HG03280 (cell line): Measurements from ENCODE around the gene BORCS8.

Source experiments
- ATAC-seq: cut with Tn5 transposase; IDR thresholded peaks from one replicate; pipeline ENCODE4 v1.9.1; 2021; ENCODE audit warnings: mild to moderate bottlenecking, moderate library complexity; ENCODE audit not compliant: unreplicated experiment

Gene BORCS8

DNA sequence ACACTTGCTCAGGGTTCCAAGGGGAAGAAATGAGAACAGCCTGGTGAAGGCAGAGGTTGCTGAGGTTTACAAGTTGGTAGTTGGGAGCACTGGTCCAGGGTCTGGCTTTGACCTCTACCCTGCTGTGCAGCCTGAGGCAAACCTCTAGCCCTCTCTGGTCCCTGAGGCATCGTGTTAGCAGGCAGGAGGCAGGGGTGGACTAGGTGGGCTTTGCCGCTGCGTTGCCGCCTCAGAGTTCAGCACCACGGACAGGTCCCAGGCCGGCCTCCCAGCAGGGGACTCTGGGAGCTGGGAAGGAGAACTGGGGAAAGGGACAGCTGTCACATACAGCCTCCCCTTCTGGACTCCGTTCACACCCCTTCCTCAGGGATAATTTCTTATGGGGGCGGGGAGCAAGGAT, 22.9 kb upstream of the BORCS8 start:
- no peak for ATAC-seq

DNA sequence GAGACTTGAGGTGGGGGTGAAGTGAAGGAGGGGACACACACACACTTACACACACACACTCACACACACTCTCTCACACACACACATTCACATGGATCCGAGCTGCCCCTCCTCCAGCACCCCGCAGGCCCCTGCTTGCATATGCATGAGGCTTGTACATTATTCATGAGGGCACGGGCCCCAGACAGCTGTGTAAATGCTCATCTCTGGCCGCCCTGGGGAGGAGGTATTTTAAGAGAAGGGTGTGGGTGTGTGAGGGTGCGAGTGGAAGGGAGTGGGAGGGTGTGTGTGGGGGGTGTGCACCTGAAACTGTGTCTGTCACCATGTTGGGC, 22.2 kb upstream of the BORCS8 start:
- no peak for ATAC-seq

DNA sequence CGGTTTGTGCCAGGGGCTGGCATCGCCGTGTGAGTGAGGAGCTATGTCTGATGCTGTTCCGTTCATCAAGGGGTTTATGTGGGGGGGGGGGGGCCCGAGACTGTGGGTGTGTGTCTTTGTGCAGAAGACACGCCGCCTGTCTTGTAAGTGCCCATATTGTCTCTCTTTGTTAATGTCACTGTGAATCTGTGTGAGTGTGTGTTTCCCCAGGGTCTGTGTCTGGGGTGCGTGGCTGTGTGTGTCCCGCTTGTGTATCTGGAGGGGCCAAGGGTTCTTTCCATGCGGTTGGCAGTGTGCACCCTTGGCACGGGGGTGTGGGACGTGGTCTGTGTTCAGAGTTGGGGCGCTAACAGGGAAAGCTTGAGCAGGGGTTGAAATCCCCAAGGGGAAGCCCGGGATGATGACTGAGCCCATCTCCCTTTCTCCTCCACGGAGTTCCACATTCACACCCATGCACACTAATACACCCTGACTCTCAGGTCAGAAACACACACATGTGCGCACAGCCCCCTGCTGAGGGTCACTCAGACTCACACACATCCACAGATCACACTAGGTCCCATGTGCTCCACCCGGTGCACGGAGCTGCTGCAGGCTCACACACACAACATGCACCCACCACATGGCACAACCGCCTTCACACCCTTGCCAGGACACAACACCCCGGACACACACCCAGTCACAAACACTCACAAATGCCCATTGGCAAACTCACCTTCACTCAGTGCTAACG, 21.6 kb upstream of the BORCS8 start:
- ATAC-seq = no peak

DNA sequence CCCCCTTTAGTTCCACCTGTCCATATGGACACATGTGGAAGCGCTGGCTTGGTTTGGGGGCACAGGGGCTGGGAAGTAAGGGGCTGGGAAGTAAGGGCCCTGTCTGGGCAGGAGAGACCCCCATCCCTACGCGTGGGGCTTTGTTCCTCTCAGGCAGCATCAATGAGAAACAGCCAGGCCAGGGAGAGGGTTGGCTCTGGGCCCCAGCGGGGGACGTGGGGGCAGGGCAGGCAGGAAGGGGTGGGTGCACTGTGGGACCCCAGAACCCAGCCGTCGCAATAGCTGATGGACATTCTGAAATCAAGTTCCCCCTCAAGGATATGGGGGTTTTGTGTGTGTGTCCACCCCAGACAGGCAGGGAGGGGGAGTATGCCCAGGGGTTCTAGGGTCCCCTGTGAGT, 21.0 kb upstream of the BORCS8 start:
- ATAC-seq = no peak

DNA sequence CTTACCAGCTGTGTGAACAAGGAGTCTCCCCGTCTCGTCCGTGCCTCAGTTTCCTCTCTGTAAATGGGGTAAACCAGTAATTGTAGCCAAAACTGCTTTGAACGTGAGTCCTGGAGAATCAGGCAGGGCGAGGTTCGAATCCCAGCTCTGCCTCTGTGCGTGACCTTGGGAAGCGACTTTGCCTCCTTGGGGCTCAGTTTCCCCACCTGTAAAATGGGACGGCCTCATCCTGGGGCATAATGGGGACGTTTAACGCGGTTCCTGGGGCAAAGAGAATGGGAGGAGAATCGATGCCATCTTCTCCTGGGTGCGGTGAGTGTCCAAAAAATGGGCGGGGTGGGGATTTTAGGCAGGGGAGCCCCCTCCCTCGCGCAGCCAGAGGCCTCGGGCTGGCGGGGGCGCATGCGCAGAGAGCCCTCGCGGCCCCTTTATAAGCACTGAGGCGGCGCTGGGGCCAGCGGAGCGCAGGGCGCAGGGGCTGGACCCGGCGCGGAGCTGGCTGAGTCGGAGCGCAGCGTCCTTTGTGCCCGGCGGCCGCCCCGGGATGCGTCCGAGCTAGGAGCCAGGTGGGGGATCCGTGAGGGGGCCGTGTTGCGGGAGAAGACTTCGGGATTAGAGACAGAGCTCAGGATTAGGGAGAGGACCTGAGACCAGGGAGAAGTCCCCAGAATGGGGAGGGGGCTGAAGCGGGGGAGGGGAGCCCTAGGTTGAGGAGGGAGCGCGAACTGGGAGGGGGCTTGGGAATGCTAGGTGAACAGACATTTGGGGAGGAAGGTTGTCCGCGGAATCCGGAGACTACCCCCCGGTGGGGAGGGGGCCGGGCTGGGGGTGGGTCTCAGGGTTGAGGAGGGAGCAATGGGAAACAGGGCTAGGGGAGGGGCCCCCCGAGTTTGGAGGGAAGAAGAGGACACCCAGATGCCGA, 19.8 kb upstream of the BORCS8 start, which contains the start of gene NCAN:
TSS of gene NCAN (plus strand) at position 460 of the 922 bp plus-strand sequence. CDS start 4,996 bp downstream, outside the sequence.
- ATAC-seq = no peak

DNA sequence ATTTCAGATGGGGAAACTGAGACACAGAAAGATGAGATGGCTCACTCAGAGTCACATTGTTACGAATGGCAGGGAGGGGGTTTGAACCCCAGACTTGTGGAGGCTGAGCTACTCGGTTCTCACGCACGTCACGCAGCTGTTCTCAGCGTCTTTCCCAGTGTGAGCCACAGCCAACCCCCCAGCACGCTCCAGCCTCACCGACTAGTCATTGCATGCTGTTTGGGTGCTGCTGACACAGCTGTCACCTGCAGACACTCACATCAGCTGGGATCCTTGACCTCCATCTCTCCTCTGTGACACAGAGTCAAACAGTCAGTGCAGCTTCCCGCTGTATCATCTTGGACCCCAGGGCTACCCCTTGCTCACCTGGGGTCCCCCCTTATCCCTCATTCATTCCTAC, 17.4 kb upstream of the BORCS8 start:
- ATAC-seq = no peak

DNA sequence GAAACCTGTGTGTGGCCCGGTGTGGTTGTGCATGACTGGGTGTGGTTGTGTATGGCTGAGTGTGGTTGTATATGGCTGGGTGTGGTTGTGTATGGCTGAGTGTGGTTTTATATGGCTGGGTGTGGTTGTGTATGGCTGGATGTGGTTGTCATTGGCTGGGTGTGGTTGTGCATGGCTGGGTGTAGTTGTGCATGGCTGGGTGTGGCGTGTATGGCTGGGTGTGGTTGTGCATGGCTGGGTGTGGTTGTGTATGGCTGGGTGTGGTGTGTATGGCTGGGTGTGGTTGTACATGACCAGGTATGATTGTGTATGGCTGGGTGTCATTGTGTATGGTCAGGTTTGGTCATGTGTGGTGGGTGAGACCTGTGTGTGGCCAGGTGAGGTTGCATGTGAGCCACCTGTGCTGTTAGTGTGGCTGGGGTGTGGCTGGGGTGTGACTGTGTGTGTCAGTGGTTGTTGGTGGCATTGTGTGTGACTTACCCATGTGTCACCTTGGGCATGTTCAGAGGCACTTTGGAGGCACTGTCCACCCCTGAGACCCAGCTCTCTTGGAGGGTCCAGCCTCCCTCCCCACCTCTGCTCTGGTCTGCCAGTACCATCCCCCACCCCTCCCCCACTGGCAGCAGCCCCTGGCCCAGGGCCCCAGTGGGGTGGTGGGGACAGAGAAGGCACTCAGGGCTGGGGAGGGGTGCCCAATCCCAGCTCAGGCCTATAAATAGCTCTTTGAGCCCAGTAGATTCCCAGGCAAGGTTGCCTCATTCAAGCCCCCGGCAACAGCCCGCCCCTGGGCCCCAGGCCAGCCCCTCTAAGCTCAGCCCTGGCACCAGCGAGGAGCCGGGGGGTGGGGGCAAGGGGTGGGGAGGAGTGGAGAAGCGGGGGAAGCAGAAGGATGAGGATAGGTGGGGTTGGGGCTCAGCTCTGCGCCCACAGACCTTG, 16.0 kb upstream of the BORCS8 start:
- ATAC-seq = no peak

DNA sequence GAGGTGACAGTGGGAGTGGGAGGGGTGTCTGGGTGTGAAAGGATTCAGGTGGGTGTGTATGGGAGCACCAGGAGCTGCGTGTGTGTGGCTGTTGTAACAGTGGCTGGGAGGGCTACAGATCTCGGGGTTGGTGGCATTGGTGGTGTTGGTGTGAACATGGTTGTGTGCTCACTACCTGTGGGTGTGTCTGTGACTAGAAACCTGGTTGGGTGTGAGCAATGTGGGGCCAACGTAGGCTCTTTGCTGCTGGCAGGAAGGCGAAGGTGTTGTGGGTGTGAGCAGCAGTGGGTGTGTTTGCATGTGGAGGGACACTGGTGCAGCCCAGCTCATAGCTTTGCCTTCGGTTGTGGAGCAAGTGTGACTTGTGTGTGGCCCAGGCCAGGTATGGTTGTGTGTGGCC, 15.0 kb upstream of the BORCS8 start:
- ATAC-seq = no peak

DNA sequence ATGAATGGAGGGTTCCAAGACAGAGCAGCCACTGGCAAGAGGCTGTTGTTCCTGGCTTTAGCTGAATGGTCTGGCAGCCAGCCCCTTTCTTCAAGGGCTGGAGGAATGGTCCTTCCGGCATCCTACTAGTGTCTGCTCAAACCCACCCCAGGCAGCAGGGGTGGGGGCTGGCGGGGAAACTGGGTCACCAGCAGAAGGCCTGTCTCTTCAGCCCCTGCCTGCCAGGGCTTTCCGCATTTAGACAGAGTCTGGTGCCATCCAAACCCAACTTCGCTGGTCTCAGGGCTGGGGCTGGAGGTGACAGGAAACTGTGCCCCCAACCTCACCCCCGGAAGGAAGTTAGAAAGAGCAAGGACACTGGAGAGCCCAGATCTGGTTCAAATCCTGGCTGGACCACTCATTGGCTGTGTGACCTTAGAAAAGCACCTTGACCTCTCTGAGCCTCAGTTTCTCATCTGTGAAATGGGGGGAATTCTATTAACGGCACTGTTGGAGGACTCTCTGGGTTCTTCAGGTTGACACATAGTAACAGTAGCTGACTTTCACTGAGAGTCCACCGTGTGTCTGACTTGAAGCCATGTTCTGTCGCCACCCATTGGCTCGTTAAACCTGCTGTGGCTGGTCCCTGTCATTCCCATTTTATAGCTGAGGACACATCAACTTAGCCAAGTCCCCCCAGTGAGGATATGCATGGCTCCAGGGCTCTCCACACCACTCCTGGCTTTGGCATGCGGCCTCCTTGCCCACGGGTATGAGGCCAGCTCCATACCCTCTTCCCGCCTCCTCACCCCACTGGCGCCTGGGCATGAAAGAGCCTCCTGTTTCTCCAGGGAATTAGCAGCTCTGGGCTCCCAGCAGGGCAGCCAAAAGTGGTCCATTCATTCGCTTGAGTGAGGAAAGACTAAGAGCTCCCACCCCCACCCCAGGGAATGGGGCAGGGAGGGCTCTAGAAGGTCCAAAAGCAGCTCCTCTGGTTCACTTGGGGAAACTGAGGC, 13.8 kb upstream of the BORCS8 start:
- no peak for ATAC-seq

DNA sequence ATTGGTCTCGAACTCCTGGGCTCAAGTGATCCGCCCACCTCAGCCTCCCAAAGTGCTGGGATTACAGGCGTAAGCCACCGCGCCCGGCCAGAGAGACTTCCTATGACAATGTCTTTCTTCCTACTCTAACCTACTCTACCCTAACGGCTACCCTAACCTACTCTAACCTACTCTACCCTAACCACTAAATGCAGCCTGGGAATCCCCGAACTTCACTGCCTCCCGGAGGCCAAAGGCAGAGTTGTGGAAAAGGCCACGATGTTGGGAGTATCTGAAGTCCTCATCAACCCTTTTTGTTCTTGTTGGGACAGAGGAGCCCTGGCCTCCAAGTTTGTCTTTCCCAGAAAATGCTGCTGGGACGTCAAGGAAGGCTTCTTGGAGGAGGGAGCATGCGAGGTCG, 12.2 kb upstream of the BORCS8 start:
- no peak for ATAC-seq

- ATAC-seq = no peak
These were observed 11.3 kb upstream of the BORCS8 start, which contains the start of gene NR2C2AP for GRCh38 chr19:19203012-19203856. Gene NR2C2AP (minus strand): TSS chr19:19203414. CDS start chr19:19203060, 354 bp downstream.

GRCh38 chr19:19202707-19203011, 10.7 kb upstream of the BORCS8 start:
- ATAC-seq = no peak

DNA sequence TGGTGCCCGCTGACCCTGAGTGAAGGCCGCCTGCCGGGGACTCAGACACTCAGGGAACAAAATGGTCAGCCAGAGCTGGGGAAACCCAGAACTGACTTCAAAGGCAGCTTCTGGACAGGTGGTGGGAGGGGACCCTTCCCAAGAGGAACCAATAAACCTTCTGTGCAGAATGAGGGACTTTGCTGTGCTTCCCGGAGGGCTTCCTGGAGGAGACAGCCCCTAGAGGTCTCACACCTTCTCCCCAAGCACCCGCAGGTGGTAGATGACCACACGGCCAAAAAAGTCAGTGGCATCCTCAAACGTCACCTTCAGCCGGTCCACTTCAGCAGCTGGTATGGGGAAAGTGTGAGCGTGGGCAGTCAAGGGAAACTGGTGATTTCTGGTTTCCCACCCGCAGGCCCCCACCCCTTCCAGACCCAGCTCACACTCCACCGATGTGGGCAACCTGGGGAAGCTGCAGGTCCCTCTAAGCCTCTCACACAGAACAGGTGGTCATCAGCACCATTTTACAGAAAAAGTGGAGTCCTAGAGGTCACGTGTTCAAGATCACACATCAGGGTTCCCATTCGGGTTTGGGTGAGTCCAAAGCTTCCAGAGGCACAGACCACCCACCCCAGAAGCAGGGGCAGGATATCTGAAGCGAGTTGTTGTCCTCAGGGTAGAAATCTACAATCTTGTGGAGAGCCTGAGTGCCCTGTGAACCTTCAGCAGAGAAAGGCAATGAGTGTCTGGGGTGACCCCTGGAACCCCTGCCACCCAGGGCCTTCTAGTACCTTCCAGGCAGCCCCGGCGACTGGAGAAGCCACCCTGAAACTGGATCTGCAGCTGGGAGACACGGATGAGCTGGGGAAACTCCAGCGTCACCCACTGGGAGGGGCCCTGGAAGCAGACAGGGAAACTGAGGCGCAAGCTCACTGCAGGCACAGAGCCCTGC, 10.0 kb upstream of the BORCS8 start:
- ATAC-seq = no peak

GRCh38 chr19:19193926-19194325, 2.0 kb upstream of the BORCS8 start:
- no peak for ATAC-seq

GRCh38 chr19:19192910-19193423, 1.0 kb upstream of the BORCS8 start:
- ATAC-seq = peak; percentile 3

- ATAC-seq = no peak
These were observed 229 bp downstream of the BORCS8 start for GRCh38 chr19:19191768-19192077.

GRCh38 chr19:19186742-19187141, 5.2 kb downstream of the BORCS8 start:
- ATAC-seq = no peak
